ENCODE data around the gene ZNF615. TPM values are rescaled to one million over a fixed set of nuclear protein-coding genes. Genes with fewer than 3 reads are reported as not detected.
"Not testable (repeated sequence)": the region's sequence is repeated elsewhere in the genome, so short reads cannot be mapped to it uniquely, and the experiment has no call there.

The ZNF615 gene
- total RNA-seq, 2 donors from 2014 or later: 6.3 to 8.5 TPM

DNA sequence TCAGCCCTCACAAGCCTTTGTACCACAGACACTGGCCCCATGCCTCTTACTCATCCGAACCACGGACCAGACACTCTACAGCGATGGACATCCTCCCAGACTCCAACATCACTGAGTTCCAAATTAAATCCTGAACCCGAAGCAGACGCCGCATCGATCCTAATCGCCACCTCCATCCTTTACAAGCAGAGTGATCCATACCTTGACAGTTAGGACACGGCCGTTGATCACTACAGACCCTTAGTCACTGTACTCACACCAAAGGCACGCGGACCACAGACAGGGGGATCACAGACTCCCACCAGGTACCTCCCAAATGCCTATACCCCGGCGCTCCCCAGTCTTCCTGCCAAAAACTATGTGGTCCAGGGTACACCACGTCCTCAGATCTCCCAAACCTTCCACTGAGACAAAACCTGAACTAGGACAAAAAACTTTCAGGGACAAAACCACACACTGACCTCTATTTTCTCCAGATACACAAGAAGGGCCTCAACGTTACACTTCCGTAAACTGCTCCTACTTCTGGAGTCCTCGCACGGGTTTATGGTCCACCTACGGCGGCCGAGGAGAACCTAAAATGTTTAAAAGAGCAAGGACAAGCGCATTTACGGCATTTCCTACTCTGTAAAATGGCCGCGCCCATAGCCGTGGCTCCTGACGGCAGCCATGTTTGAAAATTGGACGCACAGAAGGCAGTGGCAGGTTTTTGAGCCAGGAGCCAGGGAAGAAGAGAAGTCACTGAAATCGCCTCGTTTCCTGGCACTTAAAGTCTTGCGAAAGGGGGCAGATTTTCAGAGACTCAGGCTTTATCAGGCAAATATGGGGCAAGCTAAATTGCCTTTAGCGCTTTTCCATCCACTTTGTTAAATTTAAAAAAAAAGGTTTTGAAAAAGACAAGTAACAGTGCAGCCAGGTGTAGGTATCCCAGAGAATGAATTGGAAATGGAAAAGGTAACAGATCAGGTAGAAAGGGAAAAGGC lies 21.4 kb downstream of the ZNF615 start, which contains the start of gene ZNF350:
Gene ZNF350, minus strand, starts transcription at position 532 of the 983 bp plus-strand sequence. CDS start 12,480 bp downstream, outside the sequence.
- intact Hi-C loops (cut with DNase I, micrococcal nuclease): no loop called here
- ATAC-seq: peak; percentile 100
- DNase-seq: peak; percentile 94 to 96

DNA sequence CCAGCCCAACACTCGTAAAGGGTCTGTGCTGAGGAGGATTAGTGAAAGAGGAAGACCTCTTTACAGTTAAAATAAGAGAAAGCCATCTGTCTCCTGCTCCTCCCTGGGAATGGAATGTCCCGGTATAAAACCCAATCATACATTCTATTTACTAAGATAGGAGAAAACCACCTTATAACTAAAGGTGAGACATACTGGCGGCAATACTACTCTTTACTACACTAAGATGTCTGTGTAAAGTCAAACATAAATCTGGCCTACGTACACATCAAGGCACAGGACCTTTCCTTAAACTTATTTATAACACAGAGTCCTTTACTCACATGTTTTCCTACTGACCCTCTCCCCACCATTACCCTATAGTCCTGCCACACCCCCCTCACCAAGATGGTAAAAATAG lies 24.6 kb downstream of the ZNF615 start:
- intact Hi-C loops (cut with DNase I, micrococcal nuclease): no loop called here
- DNase-seq (no peak), ATAC-seq (no peak)

DNA sequence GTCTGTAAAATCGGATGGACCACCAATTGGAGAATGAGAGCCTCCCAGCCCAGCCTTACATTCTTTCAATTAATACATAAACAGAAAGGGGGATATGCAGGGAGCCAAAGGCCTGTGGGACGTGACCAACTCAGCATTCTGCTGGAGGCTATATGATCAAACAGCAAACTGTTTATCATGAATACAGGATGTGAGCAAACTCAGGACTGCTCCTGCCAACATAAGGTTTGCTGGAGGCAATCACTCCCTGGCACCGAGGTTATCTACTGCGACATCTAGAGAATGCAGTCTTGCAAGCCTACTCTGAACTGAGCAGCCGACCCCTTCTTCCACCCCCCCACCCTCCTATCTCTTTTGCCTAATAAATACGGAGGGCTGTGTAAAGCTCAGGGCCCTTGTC lies 27.1 kb downstream of the ZNF615 start:
- intact Hi-C loops (cut with DNase I, micrococcal nuclease); DNase-seq; ATAC-seq: not testable (repeated sequence)

DNA sequence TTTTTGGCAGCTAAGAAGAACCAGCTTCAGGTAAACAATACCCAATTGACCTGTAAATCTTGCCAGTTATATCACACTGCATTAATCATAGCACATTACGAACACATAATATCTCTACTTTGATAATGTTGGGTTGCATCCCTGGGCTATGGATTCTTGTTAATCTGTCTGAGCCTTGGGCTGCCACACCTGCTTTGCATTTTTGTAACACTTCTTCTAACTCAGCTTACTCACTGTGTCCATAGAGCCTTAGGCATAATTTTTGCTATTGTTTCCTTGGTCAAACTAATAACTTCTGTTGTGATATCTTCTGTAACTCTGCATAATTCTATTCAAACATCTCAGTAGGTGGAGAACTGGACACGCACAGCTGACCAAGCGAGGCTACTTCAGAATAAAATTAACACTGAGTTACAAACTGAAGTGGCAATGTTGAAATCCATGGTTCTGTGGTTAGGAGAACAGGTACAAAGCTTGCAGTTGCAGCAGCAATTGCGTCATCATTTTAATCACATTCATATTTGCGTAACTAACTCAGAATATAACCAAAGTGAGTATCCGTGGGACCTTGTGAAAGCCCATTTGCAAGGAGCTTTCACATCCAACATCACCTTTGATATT lies 27.8 kb downstream of the ZNF615 start:
- intact Hi-C loops (cut with DNase I, micrococcal nuclease): no loop called here
- ATAC-seq: no peak
- no peak for DNase-seq

DNA sequence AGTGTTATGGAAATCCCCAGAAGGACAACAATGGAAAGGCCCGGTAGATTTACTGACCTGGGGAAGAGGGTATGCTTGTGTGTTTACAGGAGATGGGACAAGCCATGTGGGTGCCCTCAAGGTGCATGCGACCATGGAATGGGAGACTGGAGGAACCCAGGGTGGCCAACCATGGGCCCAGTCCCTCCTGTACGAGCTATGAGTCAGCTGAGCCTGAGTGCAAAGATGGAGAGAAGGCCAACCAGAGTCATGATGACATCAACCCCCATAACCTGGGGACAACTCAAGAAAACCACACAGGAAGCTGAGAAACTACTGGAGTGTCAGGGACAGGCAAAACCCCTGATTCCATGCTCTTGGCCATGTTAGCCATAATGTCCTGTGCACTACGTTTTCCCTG lies 29.1 kb downstream of the ZNF615 start:
- ATAC-seq (no peak), DNase-seq (no peak)
- intact Hi-C loops (cut with DNase I, micrococcal nuclease): no loop called here

DNA sequence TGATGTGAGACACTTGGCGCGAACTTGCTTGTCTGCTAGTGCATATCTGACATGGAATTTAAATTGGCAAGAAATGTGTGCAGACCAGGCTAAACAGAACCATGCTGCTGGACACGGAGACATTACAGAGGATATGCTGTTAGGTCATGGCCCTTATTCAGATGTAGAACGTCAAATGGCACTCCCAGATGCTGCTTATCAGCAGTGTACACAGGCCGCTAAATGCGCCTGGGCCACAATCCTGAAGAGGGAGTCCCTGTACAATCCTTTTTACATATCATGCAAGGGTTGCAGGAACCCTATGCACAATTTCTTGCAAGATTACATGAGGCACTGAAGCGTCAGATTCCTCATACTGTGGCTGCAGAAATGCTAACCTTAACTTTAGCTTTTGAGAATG lies 30.7 kb downstream of the ZNF615 start:
- DNase-seq: no peak
- intact Hi-C loops (cut with DNase I, micrococcal nuclease): no loop called here
- ATAC-seq: no peak

DNA sequence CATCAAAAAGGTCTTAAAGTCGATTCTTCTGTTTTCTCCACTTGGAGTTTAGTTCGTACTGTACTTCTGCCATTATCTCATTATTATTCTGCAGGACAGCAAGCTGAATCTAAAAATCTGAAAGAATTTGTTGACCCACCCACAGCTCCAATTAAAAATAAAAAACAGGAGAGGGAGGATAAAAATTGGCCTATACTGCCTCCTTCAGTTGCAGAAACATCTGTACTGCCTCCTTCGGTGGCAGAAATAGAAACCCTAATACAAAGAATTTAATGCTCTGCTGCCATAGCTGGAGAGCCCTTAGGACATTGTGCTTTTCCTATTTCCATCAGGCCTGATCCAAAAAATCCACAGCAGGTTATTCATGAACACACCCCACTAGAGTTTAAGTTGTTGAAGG lies 31.2 kb downstream of the ZNF615 start:
- intact Hi-C loops (cut with DNase I, micrococcal nuclease): no loop called here
- DNase-seq (no peak), ATAC-seq (no peak)

DNA sequence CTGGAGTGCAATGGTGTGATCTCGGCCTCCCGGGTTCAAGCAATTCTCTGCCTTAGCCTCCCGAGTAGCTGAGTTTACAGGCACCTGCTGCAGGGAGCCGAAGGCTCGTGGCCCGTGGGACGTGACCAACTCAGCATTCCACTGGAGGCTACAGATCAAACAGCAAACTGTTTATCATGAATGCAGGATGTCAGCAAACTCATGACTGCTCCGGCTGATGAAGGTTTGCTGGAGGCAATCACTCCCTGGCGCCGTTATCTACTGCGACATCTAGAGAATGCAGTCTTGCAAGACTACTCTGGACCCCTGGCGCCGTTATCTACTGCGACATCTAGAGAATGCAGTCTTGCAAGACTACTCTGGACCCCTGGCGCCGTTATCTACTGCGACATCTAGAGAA lies 32.2 kb downstream of the ZNF615 start:
- ATAC-seq; DNase-seq; intact Hi-C loops (cut with DNase I, micrococcal nuclease): not testable (repeated sequence)

DNA sequence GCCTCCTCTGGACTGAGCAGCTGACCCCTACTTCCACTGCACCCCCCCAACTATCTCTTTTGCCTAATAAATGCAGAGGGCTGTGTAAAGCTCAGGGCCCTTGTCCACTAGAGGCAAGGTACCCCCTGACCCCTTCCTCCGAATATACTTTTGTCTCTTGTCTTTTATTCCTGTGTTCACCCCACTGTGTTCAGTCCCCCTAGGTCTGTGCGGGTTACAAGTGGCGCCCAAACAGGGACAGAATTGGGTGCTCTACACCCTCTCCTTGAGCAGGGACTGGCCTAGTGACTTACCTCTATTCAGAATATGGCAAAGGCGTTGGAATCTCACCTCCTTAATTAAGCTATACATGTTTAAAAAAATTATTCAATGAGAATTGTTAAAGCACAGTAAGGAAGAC lies 36.4 kb downstream of the ZNF615 start:
- ATAC-seq (no peak), DNase-seq (peak in 1 of 2 donors; percentile 11)
- intact Hi-C loops (cut with DNase I, micrococcal nuclease): no loop called here

DNA sequence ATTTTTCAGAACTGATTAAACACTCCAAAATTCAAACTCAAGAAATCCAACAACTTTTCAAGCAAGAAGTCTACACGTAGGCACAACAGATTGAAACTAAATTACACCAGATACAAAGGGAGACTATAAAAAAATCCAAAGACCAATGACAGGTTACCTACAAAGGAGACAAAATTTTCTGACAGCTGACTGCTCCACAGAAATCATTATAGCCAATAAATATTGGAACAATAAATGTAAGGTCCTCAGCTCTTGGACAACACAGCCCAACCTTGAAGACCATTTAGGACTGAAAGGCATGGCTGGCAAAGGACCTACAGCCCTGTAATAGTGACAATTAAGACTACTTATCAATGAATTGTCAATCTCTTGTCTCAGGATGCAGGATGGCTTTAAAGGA lies 37.3 kb downstream of the ZNF615 start:
- DNase-seq: no peak
- intact Hi-C loops (cut with DNase I, micrococcal nuclease): no loop called here

DNA sequence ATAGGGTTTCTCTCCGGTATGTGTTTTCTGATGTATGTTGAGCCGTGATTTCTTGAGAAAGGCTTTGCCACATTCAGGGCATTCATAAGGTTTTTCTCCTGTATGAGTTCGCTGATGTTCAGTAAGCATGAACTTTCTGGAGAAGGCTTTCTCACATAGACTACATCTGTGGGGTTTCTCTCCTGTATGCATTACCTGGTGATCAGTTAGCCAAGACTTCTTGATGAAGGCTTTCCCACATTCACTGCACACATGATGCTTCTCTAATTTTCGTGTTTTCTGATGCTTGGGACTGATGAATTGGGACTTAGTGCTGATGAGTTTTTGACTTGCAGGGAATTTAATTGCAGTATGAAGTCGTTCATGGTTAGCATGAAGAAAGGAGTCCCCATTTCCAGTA lies 42.4 kb downstream of the ZNF615 start:
- ATAC-seq (no peak), DNase-seq (no peak)
- intact Hi-C loops (cut with DNase I, micrococcal nuclease): no loop called here

More for the DNA sequence above, 37.3 kb downstream of the ZNF615 start:
- no peak for ATAC-seq

DNA sequence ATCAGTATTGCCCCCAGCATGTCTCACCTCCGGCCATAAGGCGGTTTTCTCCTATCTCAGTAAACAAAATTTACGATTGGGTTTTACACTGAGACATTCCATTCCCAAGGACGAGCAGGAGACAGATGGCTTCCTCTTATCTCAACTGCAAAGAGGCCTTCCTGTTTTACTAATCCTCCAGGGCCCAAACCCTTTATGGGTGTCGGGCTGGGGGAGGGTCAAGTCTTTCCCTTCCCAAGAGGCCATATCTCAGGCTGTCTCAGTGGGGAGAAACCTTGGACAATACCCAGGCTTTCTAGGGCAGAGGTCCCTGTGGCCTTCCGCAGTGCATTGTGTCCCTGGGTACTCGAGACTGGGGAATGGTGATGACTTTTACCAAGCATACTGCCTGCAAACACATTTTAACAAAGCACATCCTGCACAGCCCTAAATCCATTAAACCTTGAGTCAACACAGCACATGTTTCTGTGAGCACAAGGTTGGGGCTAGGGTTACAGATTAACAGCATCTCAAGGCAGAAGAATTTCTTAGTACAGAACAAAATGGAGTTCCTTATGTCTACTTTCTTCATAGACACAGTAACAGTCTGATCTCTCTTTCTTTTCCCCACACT lies 47.3 kb downstream of the ZNF615 start:
- intact Hi-C loops (cut with DNase I, micrococcal nuclease): not testable (repeated sequence)
- DNase-seq (peak; percentile 17 to 29), ATAC-seq (peak; percentile 34)

DNA sequence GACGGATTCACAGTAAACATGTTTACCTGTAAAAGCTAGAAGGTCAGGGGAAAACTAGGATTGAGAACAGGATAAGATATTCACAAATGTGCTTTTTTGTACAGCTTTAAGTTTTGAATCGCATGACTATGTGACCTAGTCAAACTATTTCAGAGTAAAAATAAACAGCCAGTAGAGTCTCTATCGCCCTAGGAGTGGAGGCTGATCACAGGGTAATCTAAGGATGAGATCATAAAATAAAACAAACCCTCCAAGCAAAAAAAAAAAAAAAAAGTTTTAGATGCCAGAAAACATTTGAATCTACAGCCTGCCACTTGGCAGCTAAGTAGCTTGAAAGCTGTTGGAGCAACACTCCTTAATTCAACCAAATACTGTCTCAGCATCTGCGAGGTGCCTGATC lies 48.2 kb downstream of the ZNF615 start:
- no peak for DNase-seq
- intact Hi-C loops (cut with DNase I, micrococcal nuclease): no loop called here

DNA sequence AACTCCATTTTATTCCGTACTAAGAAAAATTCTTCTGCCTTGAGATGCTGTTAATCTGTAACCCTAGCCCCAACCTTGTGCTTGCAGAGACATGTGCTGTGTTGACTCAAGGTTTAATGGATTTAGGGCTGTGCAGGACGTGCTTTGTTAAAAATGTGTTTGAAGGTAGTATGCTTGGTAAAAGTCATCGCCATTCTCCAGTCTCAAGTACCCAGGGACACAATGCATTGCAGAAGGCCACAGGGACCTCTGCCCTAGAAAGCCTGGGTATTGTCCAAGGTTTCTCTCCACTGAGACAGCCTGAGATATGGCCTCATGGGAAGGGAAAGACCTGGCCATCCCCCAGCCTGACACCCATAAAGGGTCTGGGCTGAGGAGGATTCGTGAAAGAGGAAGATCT lies 50.2 kb downstream of the ZNF615 start:
- DNase-seq; intact Hi-C loops (cut with DNase I, micrococcal nuclease); ATAC-seq: not testable (repeated sequence)

More for the DNA sequence above, 48.2 kb downstream of the ZNF615 start:
- ATAC-seq: peak; percentile 56

DNA sequence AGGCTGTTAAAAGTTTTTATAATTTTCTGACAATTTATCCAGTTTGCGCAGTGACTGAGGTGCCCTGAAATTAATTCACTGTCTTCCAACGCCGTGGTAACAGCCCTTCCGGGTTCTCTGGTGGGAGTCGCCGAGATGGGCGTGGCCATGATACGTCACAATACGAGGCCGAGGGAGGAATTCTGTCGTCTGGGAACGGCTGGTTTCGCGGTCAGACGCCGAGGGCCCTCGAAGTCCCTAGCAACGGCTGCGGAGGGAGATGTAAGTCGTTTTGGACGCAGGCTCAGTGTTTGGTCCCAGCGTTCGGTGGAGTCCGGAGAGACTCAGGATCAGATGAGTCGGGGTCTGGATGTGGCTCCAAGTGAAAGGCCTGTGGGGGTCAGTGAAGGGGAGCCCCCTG lies 59.0 kb downstream of the ZNF615 start:
- DNase-seq: no peak
- intact Hi-C loops (cut with DNase I, micrococcal nuclease): no loop called here
- no peak for ATAC-seq

DNA sequence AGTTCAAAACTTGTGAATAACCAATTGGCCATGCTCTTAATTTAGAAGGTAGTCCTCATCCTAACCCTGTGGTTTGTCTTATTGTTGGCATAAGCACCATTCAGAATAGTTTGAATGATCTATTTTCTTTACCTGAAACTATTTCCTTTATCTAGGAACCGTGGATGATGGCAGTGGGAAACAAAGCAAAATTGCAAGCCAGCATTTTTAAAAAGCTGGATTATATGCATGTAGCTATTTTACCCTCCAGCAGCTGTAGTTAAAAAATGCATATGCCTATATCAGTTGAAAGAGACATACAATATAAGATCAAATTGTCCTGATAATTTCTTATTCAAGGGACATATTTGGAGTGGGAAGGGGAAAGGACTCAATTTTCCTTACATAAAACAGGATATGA lies 61.4 kb downstream of the ZNF615 start:
- intact Hi-C loops (cut with DNase I, micrococcal nuclease): no loop called here

DNA sequence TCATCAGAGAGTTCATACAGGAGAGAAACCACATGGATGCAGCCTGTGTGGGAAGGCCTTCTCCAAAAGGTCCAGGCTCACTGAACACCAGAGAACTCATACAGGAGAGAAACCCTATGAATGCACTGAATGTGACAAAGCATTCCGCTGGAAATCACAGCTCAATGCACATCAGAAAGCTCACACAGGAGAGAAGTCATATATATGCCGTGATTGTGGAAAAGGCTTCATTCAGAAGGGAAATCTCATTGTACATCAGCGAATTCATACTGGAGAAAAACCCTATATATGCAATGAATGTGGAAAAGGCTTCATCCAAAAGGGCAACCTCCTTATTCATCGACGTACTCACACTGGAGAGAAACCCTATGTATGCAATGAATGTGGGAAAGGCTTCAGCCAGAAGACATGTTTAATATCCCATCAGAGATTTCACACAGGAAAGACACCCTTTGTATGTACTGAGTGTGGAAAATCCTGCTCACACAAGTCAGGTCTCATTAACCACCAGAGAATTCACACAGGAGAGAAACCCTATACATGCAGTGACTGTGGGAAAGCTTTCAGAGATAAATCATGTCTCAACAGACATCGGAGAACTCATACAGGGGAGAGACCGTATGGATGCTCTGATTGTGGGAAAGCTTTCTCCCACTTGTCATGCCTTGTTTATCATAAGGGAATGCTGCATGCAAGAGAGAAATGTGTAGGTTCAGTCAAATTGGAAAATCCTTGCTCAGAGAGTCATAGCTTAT lies 63.0 kb downstream of the ZNF615 start:
- DNase-seq (no peak), ATAC-seq (no peak)
- intact Hi-C loops (cut with DNase I, micrococcal nuclease): no loop called here

More for the DNA sequence above, 61.4 kb downstream of the ZNF615 start:
- no peak for DNase-seq
- no peak for ATAC-seq

Data from left colon (tissue), 2 donors.